HG02884 (cell line): ENCODE measurements around the gene GRK1.

Experiments used
- ATAC-seq: cut with Tn5 transposase; IDR thresholded peaks from one replicate; pipeline ENCODE4 v1.9.1; 2021; ENCODE audit warnings: mild to moderate bottlenecking, moderate library complexity; ENCODE audit not compliant: unreplicated experiment

The GRK1 gene

DNA sequence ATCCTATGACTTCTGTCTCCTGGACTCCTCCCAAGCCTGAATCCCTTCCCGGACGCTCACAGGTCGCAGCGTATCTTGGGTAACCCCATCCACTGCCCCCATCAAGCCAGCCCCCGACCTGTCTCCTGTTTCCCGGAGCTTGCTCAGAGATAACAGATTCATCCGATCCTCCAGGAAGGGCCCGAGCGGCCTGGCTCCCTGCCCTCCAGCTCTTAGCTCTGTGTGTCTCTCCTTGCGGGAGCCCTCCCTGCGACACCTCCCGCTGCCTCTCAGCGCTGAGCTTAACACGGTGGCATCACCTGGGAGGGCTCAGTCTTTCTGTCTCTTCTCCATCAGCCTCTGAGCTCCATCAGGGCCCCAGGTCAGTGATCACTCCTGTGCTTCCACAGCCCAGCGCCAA lies 87.7 kb downstream of the GRK1 start:
- ATAC-seq, result no peak

DNA sequence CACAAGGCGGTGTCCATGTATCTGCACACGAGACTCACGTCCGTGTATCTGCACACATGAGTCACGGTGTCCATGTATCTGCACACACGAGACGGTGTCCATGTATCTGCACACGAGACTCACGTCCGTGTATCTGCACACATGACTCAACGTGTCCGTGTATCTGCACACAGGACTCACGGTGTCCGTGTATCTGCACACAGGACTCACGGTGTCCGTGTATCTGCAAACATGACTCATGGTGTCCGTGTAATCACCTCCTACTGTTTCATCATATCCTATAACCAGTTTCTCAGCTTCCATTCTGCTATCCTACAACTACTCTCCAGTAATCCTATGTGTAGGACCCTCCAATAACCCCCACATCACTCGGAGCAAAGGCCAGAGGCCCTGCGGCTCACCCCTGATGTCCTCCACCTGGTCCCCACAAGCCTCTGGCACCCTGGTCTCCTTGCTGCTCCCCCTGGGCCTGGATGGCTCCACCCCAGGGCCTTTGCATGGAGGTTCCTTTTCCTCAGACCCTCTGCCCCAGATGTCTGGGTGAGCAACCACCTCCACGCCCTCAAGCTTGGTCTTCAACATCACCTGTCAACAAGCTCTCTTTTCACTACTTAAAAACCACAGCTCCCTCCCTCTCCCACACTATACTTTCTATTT lies 89.5 kb downstream of the GRK1 start:
- ATAC-seq, result no peak

- peak; percentile 84 for ATAC-seq
Measured at GRCh38 chr13:113758651-113759524, 91.9 kb downstream of the GRK1 start, which contains the start of gene TMEM255B. TSS of gene TMEM255B (plus strand) at chr13:113759226. CDS start at chr13:113759270, 44 bp downstream.

DNA sequence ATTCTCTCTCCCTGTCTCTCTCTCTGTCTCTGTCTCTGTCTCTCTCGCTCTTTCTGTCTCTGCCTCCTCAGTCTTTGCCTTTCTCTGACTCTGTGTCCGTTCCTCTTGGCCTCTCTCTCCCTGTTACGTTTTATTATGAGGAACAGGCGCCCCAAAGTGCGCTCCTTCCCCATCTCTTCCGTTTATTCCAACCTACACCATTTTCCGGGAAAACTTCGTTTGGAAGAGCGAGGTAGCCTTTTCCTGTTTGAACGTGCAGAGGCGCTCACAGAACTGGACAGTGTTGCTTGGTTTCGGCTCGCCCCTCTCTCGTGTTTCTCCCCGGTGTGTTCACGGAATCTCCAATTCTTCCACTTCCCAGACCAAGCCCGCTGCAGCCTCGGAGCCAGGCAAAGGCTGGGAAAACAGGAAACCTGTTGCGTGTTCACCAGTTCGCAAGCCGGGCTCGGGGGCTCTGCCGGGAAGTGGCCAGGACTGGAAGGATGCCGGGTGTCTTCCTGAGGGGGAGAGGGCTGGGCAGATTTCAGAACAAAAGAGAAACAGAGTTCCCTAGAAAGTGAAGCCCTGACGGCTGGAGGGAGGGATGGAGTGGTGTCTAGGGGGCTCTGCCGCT lies 92.6 kb downstream of the GRK1 start:
- no peak for ATAC-seq

- no peak for ATAC-seq
Measured at GRCh38 chr13:113761136-113761535, 94.1 kb downstream of the GRK1 start.

- ATAC-seq, result no peak
Measured at GRCh38 chr13:113762075-113762474, 95.1 kb downstream of the GRK1 start.

DNA sequence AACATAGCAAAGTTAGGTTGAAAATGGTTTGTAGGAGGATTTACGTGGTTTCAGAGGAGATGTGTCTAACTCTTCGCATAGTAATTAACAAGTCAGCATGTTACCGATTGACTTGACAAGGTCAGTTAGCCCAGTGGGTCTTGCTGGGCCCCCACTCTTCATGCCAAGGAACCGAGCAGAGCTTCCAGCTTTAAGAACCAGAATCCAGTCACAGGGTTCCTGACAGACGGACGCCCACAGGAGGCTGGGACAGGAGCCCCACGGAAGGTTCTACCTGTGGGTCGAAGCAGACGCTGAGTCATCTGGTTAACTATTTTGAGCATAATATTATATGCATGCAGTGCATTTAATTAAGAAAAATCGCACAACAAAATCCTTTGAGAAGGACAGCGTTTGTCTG lies 95.5 kb downstream of the GRK1 start:
- ATAC-seq, result no peak

GRCh38 chr13:113763254-113763653 lies 96.2 kb downstream of the GRK1 start:
- no peak for ATAC-seq

GRCh38 chr13:113763961-113764792 lies 97.2 kb downstream of the GRK1 start:
- ATAC-seq, result no peak

DNA sequence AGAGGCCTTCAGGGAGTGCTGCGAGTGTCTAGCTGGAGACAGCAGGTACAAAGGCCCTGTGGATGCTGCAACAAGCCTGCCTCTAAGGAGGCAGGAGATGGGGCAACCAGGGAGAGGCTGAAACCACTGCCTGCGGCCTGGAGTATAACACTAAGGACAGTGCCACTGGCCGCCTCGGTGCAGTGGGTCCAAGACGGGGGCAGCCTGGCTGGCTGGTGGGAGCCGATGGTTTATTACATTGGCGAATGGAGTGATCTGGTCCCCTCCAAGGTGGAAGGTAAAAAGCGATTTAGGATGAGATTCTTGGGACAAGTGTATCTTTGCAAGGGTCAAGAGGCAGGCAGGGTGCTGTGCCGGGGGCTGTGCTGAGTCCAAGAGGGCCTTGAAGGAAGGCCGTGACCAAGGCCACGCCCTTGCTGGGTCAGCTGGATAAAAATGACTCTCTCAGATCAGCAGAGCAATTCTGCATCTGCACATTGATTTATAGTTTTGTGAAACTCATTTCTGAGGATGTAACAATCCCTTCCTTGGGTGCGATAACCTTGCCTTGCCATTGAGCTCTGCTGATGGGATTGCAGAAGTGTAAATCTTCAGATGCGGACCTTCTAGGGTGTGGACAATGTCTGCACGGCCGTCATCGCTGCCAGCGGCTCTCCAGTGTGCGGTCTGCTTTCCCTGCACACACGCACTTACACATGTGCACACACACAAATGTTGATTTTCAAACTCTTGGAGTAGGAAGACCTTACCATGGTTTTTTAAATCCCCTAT lies 98.0 kb downstream of the GRK1 start:
- no peak for ATAC-seq

DNA sequence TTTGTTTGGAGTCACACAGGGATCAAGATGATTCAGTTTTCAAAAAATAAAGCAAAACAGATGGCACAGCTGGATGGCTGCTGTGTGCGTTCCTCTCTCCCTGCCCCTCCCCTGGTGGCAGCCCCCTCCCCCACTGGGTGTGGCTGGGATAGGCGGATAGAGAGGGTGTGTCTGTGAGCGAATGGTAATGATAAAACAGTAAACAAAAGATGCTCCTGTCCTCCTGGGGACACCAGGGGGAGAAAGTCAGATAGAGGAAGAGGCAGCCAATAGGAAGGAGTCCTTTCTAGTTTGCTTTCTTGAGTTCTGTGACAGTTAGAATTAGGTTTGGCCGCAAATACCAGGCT lies 98.5 kb downstream of the GRK1 start:
- no peak for ATAC-seq

GRCh38 chr13:113766035-113766800 lies 99.2 kb downstream of the GRK1 start:
- no peak for ATAC-seq

DNA sequence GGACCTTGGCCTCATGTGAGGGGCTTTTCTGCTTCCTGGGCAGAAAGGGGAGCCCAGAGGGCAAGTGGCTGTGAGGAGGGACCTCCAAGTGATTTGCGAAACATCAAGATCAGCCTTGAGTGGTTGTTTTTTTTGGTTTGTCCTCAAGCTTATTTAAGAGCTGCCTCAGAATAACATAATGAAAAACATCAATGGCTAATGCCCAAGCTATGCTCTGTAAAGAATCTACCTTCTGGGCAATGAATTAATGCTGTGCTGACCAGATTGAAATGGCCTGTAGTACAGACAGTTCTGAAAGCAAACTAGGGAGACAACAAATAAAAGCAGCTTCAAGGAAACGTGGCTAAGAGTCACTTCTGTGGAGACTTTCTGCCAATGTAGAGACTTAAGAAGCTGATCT lies 100.3 kb downstream of the GRK1 start:
- ATAC-seq, result no peak

- ATAC-seq, result no peak
Measured at GRCh38 chr13:113768018-113768905, 101.2 kb downstream of the GRK1 start.

- ATAC-seq, result no peak
Measured at GRCh38 chr13:113769106-113769505, 102.1 kb downstream of the GRK1 start.

- no peak for ATAC-seq
Measured at GRCh38 chr13:113769881-113770280, 102.9 kb downstream of the GRK1 start.

DNA sequence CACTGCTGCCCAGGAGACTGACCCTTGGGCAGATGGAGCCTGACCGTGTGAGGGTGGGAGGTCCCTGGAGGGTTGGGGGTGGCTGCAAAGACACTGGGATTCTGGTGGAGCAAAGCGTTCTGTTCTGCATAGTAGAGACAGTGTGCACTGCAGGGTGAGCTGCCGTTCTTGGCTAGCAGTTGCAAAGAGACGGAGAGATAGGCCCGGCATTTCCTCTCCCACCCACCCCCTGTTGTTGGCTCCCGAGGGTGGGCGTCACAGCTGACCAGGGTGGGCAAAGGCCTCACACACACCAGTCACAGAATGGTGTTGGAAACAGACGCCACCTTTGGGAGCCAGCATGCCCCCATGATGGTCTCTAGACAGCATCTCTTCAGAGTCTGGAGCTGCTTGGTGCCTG lies 103.4 kb downstream of the GRK1 start:
- no peak for ATAC-seq

DNA sequence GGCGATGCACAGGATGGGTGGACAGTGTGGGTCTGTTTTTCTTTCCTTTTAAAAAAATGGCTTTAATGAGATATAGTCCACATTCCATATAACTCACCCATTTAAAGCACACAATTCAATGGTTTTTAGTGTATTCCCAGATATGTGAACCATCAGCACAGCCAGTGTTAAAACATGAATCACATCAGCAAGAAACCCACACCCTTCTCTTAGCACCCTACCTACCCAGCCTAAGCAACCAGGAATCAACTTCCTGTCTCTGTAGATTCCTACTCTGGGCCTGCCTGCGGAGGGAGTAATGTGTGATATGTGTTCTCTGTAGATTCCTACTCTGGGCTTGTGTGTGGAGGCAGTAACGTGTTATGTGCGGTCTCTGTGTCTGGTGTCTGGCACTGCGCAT lies 103.9 kb downstream of the GRK1 start:
- ATAC-seq, result no peak
